GM18868 (cell line): ENCODE measurements around the gene KNDC1.

Experiments used
- ATAC-seq: cut with Tn5 transposase; IDR thresholded peaks from one replicate; pipeline ENCODE4 v1.9.1; 2021; ENCODE audit warnings: mild to moderate bottlenecking, moderate library complexity; ENCODE audit not compliant: unreplicated experiment

KNDC1 gene

GRCh38 chr10:133235932-133236331 is 75.9 kb downstream of the KNDC1 start:
- ATAC-seq, result no peak

GRCh38 chr10:133236401-133237240 is 76.6 kb downstream of the KNDC1 start:
- no peak for ATAC-seq

DNA sequence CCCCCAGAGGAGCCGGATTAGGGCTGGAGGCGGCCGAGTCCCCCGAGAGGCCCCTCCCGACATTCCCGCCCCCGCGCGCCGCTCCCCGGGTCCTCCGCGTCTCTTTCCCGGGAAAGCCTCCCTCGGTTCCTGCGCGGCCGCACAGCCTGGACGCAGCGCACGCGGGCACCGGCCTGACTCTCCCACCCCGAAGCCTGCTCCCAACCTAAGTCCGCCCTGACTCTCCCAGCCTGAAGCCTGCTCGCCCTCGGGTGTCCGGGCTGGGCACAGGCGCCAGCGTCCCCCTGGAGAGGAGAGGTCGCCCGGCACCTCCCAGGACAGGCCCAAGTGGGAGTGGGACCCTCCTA is 77.2 kb downstream of the KNDC1 start:
- ATAC-seq, result no peak

- no peak for ATAC-seq
Measured at GRCh38 chr10:133237588-133238465, 77.8 kb downstream of the KNDC1 start, which contains the start of gene VENTX. Gene VENTX, plus strand, starts transcription at chr10:133237855. Its CDS starts 60 bp downstream, at chr10:133237915.

GRCh38 chr10:133238466-133238804 is 78.4 kb downstream of the KNDC1 start:
- ATAC-seq, result no peak

GRCh38 chr10:133239990-133240389 is 80.0 kb downstream of the KNDC1 start:
- no peak for ATAC-seq

DNA sequence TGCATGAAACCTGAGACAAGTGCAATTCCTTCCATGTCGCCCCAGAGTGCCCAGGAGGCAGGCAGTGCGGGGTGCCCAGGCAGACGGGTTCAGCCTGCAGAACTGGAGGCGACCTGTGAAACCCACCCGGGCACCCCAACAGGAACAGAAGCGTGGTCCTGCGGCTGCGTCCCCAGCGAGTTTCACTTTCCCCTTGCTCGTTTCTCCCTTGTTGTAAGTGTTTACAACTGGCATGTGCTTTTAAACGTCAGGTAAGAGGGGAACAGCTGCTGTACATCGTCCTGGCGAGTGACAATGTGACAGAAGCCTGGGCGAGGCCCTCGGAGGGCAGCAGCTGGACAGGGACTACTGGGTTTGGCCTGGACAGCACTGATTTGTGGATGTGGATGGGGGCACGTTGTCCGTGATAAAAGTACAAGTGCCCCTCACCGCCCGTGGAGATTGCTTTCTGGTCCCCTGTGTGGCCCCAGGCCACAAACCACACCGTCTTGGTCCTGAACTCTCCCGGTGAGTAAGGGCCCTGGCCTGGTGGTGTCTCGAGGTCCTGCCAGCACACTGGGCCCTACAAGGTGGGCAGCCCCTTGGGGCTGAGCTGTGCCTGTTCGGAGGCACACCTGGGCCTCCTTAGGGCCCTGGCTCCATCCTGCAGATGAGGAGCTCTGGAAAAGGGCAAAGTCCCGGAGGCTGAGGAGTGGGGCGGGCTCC is 81.6 kb downstream of the KNDC1 start:
- no peak for ATAC-seq

GRCh38 chr10:133242611-133243356 is 82.8 kb downstream of the KNDC1 start:
- ATAC-seq, result no peak

- ATAC-seq, result no peak
Measured at GRCh38 chr10:133243593-133243992, 83.6 kb downstream of the KNDC1 start.

GRCh38 chr10:133245439-133246235 is 85.6 kb downstream of the KNDC1 start:
- ATAC-seq, result no peak

DNA sequence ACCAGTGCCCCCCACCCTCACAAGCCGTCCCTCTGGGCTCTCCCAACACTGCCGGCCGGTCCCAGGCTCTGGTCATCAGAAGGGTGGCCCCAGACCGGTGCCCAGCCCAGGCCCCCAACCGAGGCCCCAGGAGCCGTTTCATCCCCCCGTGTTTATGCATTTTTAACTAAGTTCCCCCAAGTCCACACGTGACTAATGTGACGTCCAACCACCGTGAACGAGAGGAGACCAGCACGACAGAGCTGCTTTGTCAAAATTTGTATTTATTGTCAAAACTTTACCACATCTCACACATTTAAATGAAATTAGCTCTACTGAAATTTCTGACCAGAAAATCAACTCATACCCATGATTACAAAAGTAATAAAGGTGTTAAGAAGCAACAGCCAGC is 86.2 kb downstream of the KNDC1 start:
- no peak for ATAC-seq

DNA sequence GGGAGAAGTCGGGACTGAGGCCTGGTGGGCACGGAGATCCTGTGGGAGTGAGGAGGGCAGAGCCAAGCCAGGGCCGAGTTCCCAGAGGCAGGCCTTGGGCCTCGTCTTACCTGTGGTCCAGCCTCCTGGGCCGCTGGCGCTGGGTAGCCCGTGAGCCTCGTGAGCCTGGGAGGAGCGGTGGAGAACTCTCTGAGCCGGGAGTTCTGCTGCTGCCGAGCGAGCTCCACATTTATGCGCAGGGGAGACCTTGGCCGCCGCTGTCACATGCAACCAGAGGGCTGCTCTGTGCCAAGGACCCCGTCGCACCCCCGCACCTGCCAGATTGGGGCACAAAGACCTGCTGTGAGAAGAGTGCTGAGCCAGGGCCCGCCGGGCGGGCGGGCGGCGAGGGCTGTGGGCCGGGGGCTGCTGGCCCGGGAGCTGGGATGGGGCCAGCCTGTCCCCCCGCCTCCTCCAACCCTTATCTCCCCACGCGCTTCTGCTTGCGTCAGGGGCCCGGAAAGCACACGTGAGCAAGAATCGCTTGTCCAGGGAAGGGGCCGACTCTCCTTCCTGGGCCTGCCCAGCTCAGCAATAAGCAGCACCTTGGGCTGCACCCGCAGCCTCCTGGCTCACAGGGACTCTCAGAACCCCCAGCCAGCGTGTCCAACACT is 87.8 kb downstream of the KNDC1 start:
- no peak for ATAC-seq

DNA sequence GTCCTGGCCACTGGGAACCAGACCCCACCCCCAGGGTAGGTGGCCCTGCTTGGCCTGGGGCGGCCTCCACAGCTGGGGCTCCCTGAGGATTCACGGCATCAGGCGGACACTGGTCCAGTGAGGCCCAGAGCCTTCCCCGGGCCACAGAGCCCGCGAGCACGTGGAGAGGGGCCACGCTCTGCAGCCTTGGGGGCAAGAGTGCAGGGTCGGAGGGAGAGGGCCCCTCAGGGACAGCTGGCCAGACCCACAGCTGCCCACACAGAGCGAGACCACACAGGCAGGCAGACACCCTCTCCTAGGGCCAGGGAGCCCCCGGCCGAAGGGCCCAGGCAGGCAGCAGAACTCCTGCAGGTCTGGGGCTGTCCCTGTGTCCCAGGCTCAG is 88.3 kb downstream of the KNDC1 start:
- ATAC-seq, result no peak

- ATAC-seq, result no peak
Measured at GRCh38 chr10:133249094-133249780, 89.2 kb downstream of the KNDC1 start.

- no peak for ATAC-seq
Measured at GRCh38 chr10:133249975-133250754, 90.1 kb downstream of the KNDC1 start.

- no peak for ATAC-seq
Measured at GRCh38 chr10:133251388-133252222, 91.6 kb downstream of the KNDC1 start.

DNA sequence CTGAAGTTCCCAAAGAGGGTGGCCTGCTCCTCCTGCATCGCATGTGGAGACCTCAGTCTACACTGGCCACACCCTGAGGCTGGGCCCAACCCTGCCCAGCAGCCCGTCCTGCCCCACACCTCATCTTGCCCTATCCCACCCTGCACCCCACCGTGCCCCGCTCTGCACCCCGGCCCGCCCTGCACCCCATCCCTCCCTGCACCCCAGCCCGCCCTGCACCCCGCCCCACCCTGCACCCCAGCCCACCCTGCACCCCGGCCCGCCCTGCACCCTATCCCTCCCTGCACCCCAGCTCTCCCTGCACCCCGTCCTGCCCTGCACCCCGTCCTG is 92.2 kb downstream of the KNDC1 start:
- ATAC-seq, result no peak
